H9 (cell line): ENCODE results near the gene TRERF1. TPM values are rescaled to one million over a fixed set of nuclear protein-coding genes. Genes with fewer than 3 reads are reported as not detected.

Experiments
- DNase-seq: peaks from one replicate; pipeline ENCODE4 v3.0.0-alpha.2; 2017
- H2AFZ ChIP-seq: one replicate; pipeline ENCODE4 v1.6.1; 2013; ENCODE audit warnings: mild to moderate bottlenecking, low read length, control low read depth, moderate library complexity
- H2AK5ac ChIP-seq: 2 replicates; pipeline ENCODE4 v1.6.1; 2013; ENCODE audit warnings: low read length, control low read depth, mixed read lengths; ENCODE audit not compliant: insufficient read length
- H2BK120ac ChIP-seq: one replicate; pipeline ENCODE4 v1.6.1; 2013; ENCODE audit warnings: low read depth, mild to moderate bottlenecking, low read length, control low read depth, inconsistent platforms; ENCODE audit not compliant: poor library complexity, severe bottlenecking
- H2BK12ac ChIP-seq: 2 replicates; pipeline ENCODE4 v1.6.1; 2013; ENCODE audit warnings: low read length, control low read depth, mixed read lengths, low read depth; ENCODE audit not compliant: insufficient read length
- H2BK15ac ChIP-seq: 2 replicates; pipeline ENCODE4 v1.6.1; 2013; ENCODE audit warnings: low read depth, low read length, control low read depth
- H2BK20ac ChIP-seq: one replicate; pipeline ENCODE4 v1.6.1; 2013; ENCODE audit warnings: low read depth, mild to moderate bottlenecking, low read length, control low read depth, inconsistent platforms; ENCODE audit not compliant: poor library complexity, severe bottlenecking
- H2BK5ac ChIP-seq: 2 replicates; pipeline ENCODE4 v1.6.1; 2013; ENCODE audit warnings: low read length, control low read depth, mixed read lengths; ENCODE audit not compliant: insufficient read length
- H3K14ac ChIP-seq: 2 replicates; pipeline ENCODE4 v1.6.1; 2013; ENCODE audit warnings: low read length, control low read depth; ENCODE audit not compliant: insufficient read depth
- H3K18ac ChIP-seq: 2 replicates; pipeline ENCODE4 v1.6.1; 2013; ENCODE audit warnings: low read depth, mild to moderate bottlenecking, mixed read lengths, low read length, control low read depth; ENCODE audit not compliant: insufficient read length
- H3K23ac ChIP-seq: 2 replicates; pipeline ENCODE4 v1.6.1; 2013; ENCODE audit warnings: low read length, control low read depth, mixed read lengths, low read depth; ENCODE audit not compliant: insufficient read length
- H3K23me2 ChIP-seq: 2 replicates; pipeline ENCODE4 v1.6.1; 2013; ENCODE audit warnings: low read depth, mild to moderate bottlenecking, mixed read lengths, low read length, control low read depth; ENCODE audit not compliant: insufficient read length, poor library complexity, severe bottlenecking
- H3K27ac ChIP-seq: 2 replicates; pipeline ENCODE4 v1.5.1; 2013; ENCODE audit warnings: low read length, control low read depth, mixed read lengths, low read depth; ENCODE audit not compliant: insufficient read length
- H3K27me3 ChIP-seq: 2 replicates; pipeline ENCODE4 v1.6.1; 2013; ENCODE audit warnings: low read length, control low read depth, inconsistent platforms; ENCODE audit not compliant: insufficient read depth
- H3K4ac ChIP-seq: 2 replicates; pipeline ENCODE4 v1.6.1; 2013; ENCODE audit warnings: low read depth, mild to moderate bottlenecking, control low read depth, inconsistent platforms, low read length, moderate library complexity
- H3K4me1 ChIP-seq: 2 replicates; pipeline ENCODE4 v1.6.1; 2013; ENCODE audit warnings: low read length, control low read depth, inconsistent platforms; ENCODE audit not compliant: insufficient read depth
- H3K4me2 ChIP-seq: 2 replicates; pipeline ENCODE4 v1.6.1; 2013; ENCODE audit warnings: low read length, control low read depth, mixed read lengths; ENCODE audit not compliant: insufficient read length, insufficient read depth
- H3K56ac ChIP-seq: 2 replicates; pipeline ENCODE4 v1.6.1; 2013; ENCODE audit warnings: low read depth, mild to moderate bottlenecking, mixed read lengths, low read length, control low read depth; ENCODE audit not compliant: insufficient read length
- H3K79me1 ChIP-seq: 2 replicates; pipeline ENCODE4 v1.6.1; 2013; ENCODE audit warnings: low read depth, mild to moderate bottlenecking, moderate library complexity, low read length, control low read depth, inconsistent platforms; ENCODE audit not compliant: insufficient read depth, poor library complexity, severe bottlenecking
- H3K79me2 ChIP-seq: 2 replicates; pipeline ENCODE4 v1.6.1; 2013; ENCODE audit warnings: low read length, control low read depth, inconsistent platforms; ENCODE audit not compliant: insufficient read depth
- H3K9ac ChIP-seq: 2 replicates; pipeline ENCODE4 v1.6.1; 2013; ENCODE audit warnings: low read length, control low read depth, mixed read lengths; ENCODE audit not compliant: insufficient read length; ENCODE audit errors: extremely low read depth
- H3K9me3 ChIP-seq: one replicate; pipeline ENCODE4 v1.6.1; 2013; ENCODE audit warnings: low read depth, low read length, inconsistent platforms; ENCODE audit not compliant: control insufficient read depth
- H3T11ph ChIP-seq: one replicate; pipeline ENCODE4 v1.6.1; 2013; ENCODE audit warnings: mild to moderate bottlenecking, low read length, control low read depth, inconsistent platforms
- H4K20me1 ChIP-seq: one replicate; pipeline ENCODE4 v1.6.1; 2013; ENCODE audit not compliant: control insufficient read depth, insufficient read length, insufficient read depth
- H4K5ac ChIP-seq: 2 replicates; pipeline ENCODE4 v1.6.1; 2013; ENCODE audit warnings: low read depth, mild to moderate bottlenecking, mixed read lengths, low read length, control low read depth; ENCODE audit not compliant: insufficient read length
- H4K8ac ChIP-seq: replicated peaks from 2 replicates; pipeline ENCODE4 v1.6.1; 2013; ENCODE audit warnings: low read length, control low read depth, mixed read lengths, low read depth; ENCODE audit not compliant: insufficient read length
- H4K91ac ChIP-seq: 2 replicates; pipeline ENCODE4 v1.6.1; 2013; ENCODE audit warnings: low read depth, mild to moderate bottlenecking, moderate library complexity, mixed read lengths, low read length, control low read depth; ENCODE audit not compliant: insufficient read length
- H3K27ac Mint-ChIP-seq, 3 experiments: 2 replicates in 2 of 3; 3 replicates in 1 of 3; pipeline ENCODE4 v1.8.0; 2020 to 2021; ENCODE audit warnings: mixed read lengths in 3 of 3, mild to moderate bottlenecking in 1 of 3, moderate library complexity in 1 of 3
- H3K27me3 Mint-ChIP-seq: 2 replicates; pipeline ENCODE4 v1.8.0; 2021; ENCODE audit warnings: low read depth, mild to moderate bottlenecking, moderate library complexity, mixed read lengths
- H3K36me3 Mint-ChIP-seq, 3 experiments: 2 replicates in 2 of 3; 3 replicates in 1 of 3; pipeline ENCODE4 v1.8.0; 2020 to 2021; ENCODE audit warnings: low read depth in 3 of 3, mixed read lengths in 3 of 3; ENCODE audit not compliant: insufficient read depth in 1 of 3
- H3K4me1 Mint-ChIP-seq, 2 experiments: 2 replicates each; pipeline ENCODE4 v1.8.0; 2020; ENCODE audit warnings: mixed read lengths in 2 of 2
- H3K4me3 Mint-ChIP-seq, 2 experiments: 2 replicates in 1 of 2; 3 replicates in 1 of 2; pipeline ENCODE4 v1.8.0; 2020 to 2021; ENCODE audit warnings: mild to moderate bottlenecking in 2 of 2, mixed read lengths in 2 of 2, moderate library complexity in 1 of 2
- H3K9me3 Mint-ChIP-seq, 2 experiments: 2 replicates in 1 of 2; 3 replicates in 1 of 2; pipeline ENCODE4 v1.8.0; 2020; ENCODE audit warnings: mild to moderate bottlenecking in 2 of 2, mixed read lengths in 2 of 2, moderate library complexity in 1 of 2
- CTCF ChIP-seq: fragments of 200-600 bp; sonication (generic); conservative IDR thresholded peaks from 3 replicates; pipeline ENCODE4 v1.8.0; 2021; ENCODE audit warnings: antibody characterized with exemption, mild to moderate bottlenecking
- WGBS: extraction: QIAGEN DNeasy Blood & Tissue Kit; methylation state at CpG from one replicate; pipeline ENCODE4 v1.1.7; 2013; ENCODE audit warnings: missing lambda C conversion rate, low lambda C conversion rate, mixed read lengths; ENCODE audit not compliant: insufficient read length; ENCODE audit errors: extremely low coverage; 5-methylcytosine and 5-hydroxymethylcytosine counted together
- total RNA-seq: library from RNA; stranded (reverse); gene quantifications from 2 replicates; pipeline ENCODE4 v1.2.1, GENCODE V29; 2021

The TRERF1 gene
- total RNA-seq, 1 experiment from 2014 or later = 19.7 TPM

GRCh38 chr6:42279144-42279781, 172.5 kb downstream of the TRERF1 start:
- Histone ChIP-seq H2AFZ (no peak overlapping the region), H3K14ac (0 out of 2 replicates have a peak overlapping the region, but pooled peaks have one; percentile 39), H3K79me2 (no peaks in the 10 kb centered on the region; the same call in 1 of the 2 replicates), H4K20me1 (no peaks in the 10 kb centered on the region), H4K91ac (no peak overlapping the region), H2AK5ac (no peak overlapping the region), H2BK120ac (no peak overlapping the region), H3K18ac (no peak overlapping the region), H3K27ac (no peak overlapping the region), H3K27me3 (no peaks in the 10 kb centered on the region), H4K8ac (no peak overlapping the region), H3T11ph (no peak overlapping the region), H2BK15ac (no peak overlapping the region; the same call in 1 of the 2 replicates), H3K56ac (no peak overlapping the region), H3K23me2 (no peaks in the 10 kb centered on the region), H3K4me1 (no peaks in the 10 kb centered on the region), H3K4me2 (no peak overlapping the region), H3K9me3 (no peaks in the 10 kb centered on the region), H2BK12ac (no peak overlapping the region), H3K4ac (no peak overlapping the region), H2BK5ac (no peak overlapping the region), H2BK20ac (no peak overlapping the region), H3K79me1 (no peaks in the 10 kb centered on the region), H3K23ac (no peak overlapping the region), H4K5ac (no peak overlapping the region), H3K9ac (no peak overlapping the region)
- no peak overlapping the region; a peak in 1 of 7 replicates for H3K27ac Mint-ChIP-seq
- no peak overlapping the region for H3K4me3 Mint-ChIP-seq
- H3K9me3 Mint-ChIP-seq = peaks cover 0 to 3% of the 10 kb centered on the region in 2 experiments; a peak in 2 of 5 replicates
- H3K36me3 Mint-ChIP-seq = peaks cover 0 to 14% (median 0%) of the 10 kb centered on the region in 3 experiments; a peak in 5 of 7 replicates
- no peaks in the 10 kb centered on the region for H3K27me3 Mint-ChIP-seq
- no peak for TF ChIP-seq CTCF
- no CpG with 5 or more reads among the region's 9 CpGs for WGBS
- H3K4me1 Mint-ChIP-seq = peaks cover 17 to 25% of the 10 kb centered on the region in 2 experiments
- DNase-seq = no peak
